RWPE2 (cell line): ENCODE results near the gene NUAK1.

Experiments used
- ATAC-seq: fragments of 200-7000 bp; cut with Tn5 transposase; 3 replicates; pipeline ENCODE4 v1.9.1; 2021; ENCODE audit warnings: low read depth
- DNase-seq: peaks from one replicate; pipeline ENCODE4 v3.0.0-alpha.2; 2020; ENCODE audit warnings: low spot score
- H3K27ac ChIP-seq: fragments of 450-650 bp; 2 replicates; pipeline ENCODE4 v1.5.1; 2017; ENCODE audit warnings: mild to moderate bottlenecking; ENCODE audit not compliant: poor library complexity, severe bottlenecking
- H3K27me3 ChIP-seq: fragments of 250-450 bp; sonication (Bioruptor Pico); 2 replicates; pipeline ENCODE4 v1.5.1; 2021; ENCODE audit warnings: mild to moderate bottlenecking, moderate library complexity; ENCODE audit not compliant: insufficient read depth, poor library complexity, severe bottlenecking
- H3K36me3 ChIP-seq: fragments of 250-450 bp; sonication (Bioruptor Pico); 2 replicates; pipeline ENCODE4 v1.5.1; 2020; ENCODE audit warnings: low read depth, mild to moderate bottlenecking, moderate library complexity
- H3K4me1 ChIP-seq: fragments of 250-450 bp; sonication (Bioruptor Pico); 2 replicates; pipeline ENCODE4 v1.5.1; 2021; ENCODE audit warnings: mild to moderate bottlenecking, moderate library complexity; ENCODE audit not compliant: insufficient read depth, poor library complexity, severe bottlenecking
- H3K4me3 ChIP-seq: fragments of 250-450 bp; sonication (Bioruptor Pico); 2 replicates; pipeline ENCODE4 v1.5.1; 2021; ENCODE audit warnings: mild to moderate bottlenecking, moderate library complexity; ENCODE audit not compliant: severe bottlenecking
- H3K9me3 ChIP-seq: fragments of 250-450 bp; sonication (Bioruptor Pico); 2 replicates; pipeline ENCODE4 v1.5.1; 2021; ENCODE audit warnings: mild to moderate bottlenecking, moderate library complexity; ENCODE audit not compliant: severe bottlenecking
- TF ChIP-seq, protein P1 (sequence below): fragments of 450-650 bp; IDR thresholded peaks from one replicate; pipeline ENCODE4 v1.5.1; 2017; ENCODE audit warnings: mild to moderate bottlenecking, moderate library complexity; ENCODE audit not compliant: poor library complexity, severe bottlenecking

The NUAK1 gene

DNA sequence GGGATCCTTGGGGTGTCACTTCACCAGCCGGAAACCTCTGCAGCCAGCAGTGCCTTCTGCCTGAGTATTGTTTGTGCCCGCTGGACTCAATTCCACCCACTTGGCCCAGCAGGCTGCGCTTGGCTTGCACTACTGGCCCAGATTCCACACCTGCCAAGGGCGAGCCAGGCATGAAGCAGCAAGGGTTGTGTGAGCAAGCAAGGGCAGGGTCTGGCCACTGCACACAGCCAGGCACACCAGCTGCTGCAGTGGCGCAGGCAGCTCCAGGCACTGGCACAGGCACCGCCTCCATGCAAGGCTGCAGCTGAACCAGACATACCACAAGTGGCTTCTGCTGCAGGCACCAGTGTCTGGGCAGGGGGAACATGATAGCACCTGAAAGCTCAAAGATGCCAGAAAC, 99.5 kb downstream of the NUAK1 start:
- TF ChIP-seq, protein P1, sequence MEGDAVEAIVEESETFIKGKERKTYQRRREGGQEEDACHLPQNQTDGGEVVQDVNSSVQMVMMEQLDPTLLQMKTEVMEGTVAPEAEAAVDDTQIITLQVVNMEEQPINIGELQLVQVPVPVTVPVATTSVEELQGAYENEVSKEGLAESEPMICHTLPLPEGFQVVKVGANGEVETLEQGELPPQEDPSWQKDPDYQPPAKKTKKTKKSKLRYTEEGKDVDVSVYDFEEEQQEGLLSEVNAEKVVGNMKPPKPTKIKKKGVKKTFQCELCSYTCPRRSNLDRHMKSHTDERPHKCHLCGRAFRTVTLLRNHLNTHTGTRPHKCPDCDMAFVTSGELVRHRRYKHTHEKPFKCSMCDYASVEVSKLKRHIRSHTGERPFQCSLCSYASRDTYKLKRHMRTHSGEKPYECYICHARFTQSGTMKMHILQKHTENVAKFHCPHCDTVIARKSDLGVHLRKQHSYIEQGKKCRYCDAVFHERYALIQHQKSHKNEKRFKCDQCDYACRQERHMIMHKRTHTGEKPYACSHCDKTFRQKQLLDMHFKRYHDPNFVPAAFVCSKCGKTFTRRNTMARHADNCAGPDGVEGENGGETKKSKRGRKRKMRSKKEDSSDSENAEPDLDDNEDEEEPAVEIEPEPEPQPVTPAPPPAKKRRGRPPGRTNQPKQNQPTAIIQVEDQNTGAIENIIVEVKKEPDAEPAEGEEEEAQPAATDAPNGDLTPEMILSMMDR: no peak
- no peaks in the 10 kb centered on the region for H3K4me1 ChIP-seq
- ATAC-seq (no peak), DNase-seq (no peak)
- H3K27ac ChIP-seq: no peak overlapping the region
- no peaks in the 10 kb centered on the region for H3K9me3 ChIP-seq
- H3K27me3 ChIP-seq: no peaks in the 10 kb centered on the region
- no peaks in the 10 kb centered on the region for H3K36me3 ChIP-seq
- no peak overlapping the region for H3K4me3 ChIP-seq

DNA sequence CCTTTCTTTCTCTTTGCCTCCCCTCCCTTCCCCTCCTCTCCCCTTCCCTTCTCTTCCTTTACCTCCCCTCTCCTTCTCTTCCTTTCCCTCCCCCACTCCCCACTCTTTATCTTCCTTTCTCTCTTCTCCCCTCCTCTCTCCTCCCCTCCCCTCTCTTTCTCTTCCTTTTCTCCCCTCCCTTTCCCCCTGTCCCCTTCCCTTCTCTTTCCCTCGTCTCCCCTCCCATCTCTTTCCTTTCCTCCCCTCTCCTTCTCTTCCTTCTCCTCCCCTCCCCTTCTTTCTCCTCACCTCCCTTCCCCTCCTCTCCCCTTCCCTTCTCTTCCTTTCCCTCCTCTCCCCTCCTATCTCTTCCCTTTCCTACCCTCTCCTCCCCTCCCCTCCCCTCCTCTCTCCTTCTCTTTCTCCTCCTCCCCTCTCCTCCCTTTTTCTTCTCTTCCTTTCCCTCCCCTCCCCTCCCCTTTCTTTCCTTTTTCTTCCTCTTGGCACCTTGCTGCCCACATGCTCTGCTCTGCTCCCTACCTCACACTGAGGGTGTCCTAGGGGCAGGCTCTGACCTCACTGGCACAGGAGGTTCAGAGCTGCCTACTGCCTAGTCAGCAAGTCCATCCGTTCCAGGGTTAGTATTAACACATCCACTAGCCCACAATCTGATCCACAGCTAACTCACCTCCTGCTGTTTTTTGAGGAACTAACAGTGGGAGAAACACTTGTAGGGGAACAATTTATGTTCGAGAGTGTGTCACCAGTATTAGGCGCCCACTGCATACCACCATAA, 101.0 kb downstream of the NUAK1 start:
- Histone ChIP-seq H3K4me1 (no peaks in the 10 kb centered on the region), H3K27me3 (no peaks in the 10 kb centered on the region), H3K27ac (no peak overlapping the region), H3K36me3 (no peaks in the 10 kb centered on the region), H3K9me3 (no peaks in the 10 kb centered on the region), H3K4me3 (no peak overlapping the region)
- TF ChIP-seq, protein P1: no peak
- no peak for ATAC-seq
- DNase-seq: no peak

DNA sequence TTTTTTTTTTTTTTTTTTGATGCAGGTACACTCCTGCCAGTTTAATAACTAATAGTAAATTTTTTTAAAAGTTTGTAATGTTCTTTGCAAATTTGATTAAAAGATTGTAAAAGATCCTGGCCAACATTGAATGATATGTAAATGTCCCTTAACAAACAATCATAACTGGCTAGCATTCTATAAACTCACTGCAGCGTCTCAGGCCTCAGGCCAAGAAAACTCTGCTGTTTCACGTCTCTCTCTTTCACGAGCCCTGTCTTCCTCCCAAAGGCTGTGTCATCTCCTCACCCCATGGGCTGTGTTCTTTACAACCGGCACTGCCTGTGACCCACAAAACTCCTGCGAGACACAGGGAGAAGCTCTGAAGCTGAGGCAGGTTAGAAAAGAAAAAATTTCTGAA, 103.3 kb downstream of the NUAK1 start:
- DNase-seq (no peak), ATAC-seq (no peak)
- Histone ChIP-seq H3K4me1 (peaks cover 15% of the 10 kb centered on the region), H3K4me3 (no peak overlapping the region), H3K36me3 (no peaks in the 10 kb centered on the region), H3K27ac (no peak overlapping the region), H3K27me3 (no peaks in the 10 kb centered on the region), H3K9me3 (no peaks in the 10 kb centered on the region)
- TF ChIP-seq, protein P1: no peak

DNA sequence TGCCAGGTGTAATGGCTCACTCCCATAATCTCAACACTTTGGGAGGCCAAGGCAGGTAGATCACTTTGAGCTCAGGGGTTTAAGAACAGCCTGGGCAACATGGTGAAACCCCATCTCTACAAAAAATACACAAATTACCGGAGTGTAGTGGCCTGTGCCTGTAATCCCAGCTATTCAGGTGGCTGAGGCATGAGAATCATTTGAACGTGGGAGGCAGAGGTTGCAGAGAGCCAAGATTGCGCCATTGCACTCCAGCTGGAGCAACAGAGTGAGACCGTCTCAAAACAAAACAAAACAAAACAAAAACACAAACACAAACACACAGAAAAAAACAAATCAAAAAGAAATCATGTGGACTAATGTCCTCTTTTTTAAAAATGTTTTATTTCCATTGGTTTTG, 104.4 kb downstream of the NUAK1 start:
- ATAC-seq (no peak), DNase-seq (no peak)
- Histone ChIP-seq H3K9me3 (no peaks in the 10 kb centered on the region), H3K4me3 (no peak overlapping the region), H3K4me1 (peaks cover 25% of the 10 kb centered on the region), H3K27ac (no peak overlapping the region), H3K27me3 (no peaks in the 10 kb centered on the region), H3K36me3 (no peaks in the 10 kb centered on the region)
- TF ChIP-seq, protein P1: no peak

DNA sequence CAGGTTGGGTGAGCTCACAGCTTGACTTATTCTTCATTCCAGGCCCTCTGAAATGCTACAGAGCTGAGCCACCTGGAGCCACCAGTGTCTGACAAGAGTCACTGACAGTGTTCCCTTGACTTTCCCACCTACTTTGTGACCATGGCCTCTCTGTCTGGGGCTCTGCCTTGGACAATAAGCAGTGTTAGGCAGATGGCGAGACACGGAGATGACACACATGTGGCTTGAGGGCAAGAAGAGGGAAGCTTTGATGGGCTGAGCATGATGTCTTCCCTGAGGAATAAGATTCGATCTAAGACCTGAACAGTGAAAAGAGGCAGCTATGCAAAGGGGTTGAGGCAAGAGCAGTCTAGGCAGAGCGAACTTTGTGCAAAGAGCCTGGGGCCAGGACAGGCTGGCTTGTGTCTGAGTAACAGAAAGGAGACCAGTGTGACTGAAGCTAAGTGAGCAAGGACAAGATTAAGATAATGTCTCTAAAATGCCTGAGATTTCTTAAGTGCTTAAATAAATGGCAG, 105.5 kb downstream of the NUAK1 start:
- ATAC-seq (no peak), DNase-seq (no peak)
- peak overlapping the region; percentile 92 for H3K27ac ChIP-seq

More for the DNA sequence above, 105.5 kb downstream of the NUAK1 start:
- TF ChIP-seq, protein P1: no peak
- no peak overlapping the region for H3K4me3 ChIP-seq
- no peaks in the 10 kb centered on the region for H3K27me3 ChIP-seq
- H3K4me1 ChIP-seq: peaks cover 28% of the 10 kb centered on the region
- no peaks in the 10 kb centered on the region for H3K9me3 ChIP-seq
- H3K36me3 ChIP-seq: no peaks in the 10 kb centered on the region
